GM12878 (cell line): ENCODE results near the gene SERPINA9. TPM values are rescaled to one million over a fixed set of nuclear protein-coding genes. Genes with fewer than 3 reads are reported as not detected.

Experiments used
- ATAC-seq: fragments of 200-7000 bp; cut with Tn5 transposase; 3 replicates; pipeline ENCODE4 v1.9.1; 2020; ENCODE audit warnings: mild to moderate bottlenecking, moderate library complexity
- BruUV-seq: library from RNA; stranded (reverse); fragments of 400-500 nt; replicated peaks from 2 replicates; lab custom pipeline; 2021; lab: Mats Ljungman, UMichigan
- CTCF ChIA-PET: fragments of 300-600 bp; sonication (Branson Sonifier 250); formaldehyde crosslinking; extraction: SDS; loops from one replicate; lab custom pipeline; 2021; ENCODE audit warnings: inconsistent platforms; lab: Yijun Ruan, JAX
- POLR2A ChIA-PET: fragments of 350-600 bp; formaldehyde crosslinking; extraction: SDS; loops from one replicate; lab custom pipeline; 2021; ENCODE audit warnings: inconsistent platforms; lab: Charles Lee
- RAD21 ChIA-PET: fragments of 300-600 bp; sonication (Branson Sonifier 250); formaldehyde crosslinking; loops from one replicate; lab custom pipeline; 2023; ENCODE audit warnings: antibody characterized with exemption; ENCODE audit not compliant: unreplicated experiment; lab: Charles Lee
- SMC1A ChIA-PET: fragments of 300-600 bp; sonication (Branson Sonifier 250); formaldehyde crosslinking; loops from one replicate; lab custom pipeline; 2023; ENCODE audit not compliant: unreplicated experiment, uncharacterized antibody; lab: Charles Lee
- DNase-seq: peaks from one replicate; pipeline ENCODE4 v3.0.0-alpha.2; 2011; ENCODE audit warnings: low read depth, low spot score
- FAIRE-seq: peaks from 3 replicates; lab custom pipeline; 2011; peaks lifted over from hg19 to GRCh38; lab: Jason Lieb, UNC
- H2AFZ ChIP-seq: 2 replicates; pipeline ENCODE4 v1.6.0; 2011; ENCODE audit warnings: low read depth, low read length, control low read depth; ENCODE audit not compliant: control insufficient read depth
- H3K27ac ChIP-seq: 2 replicates; pipeline ENCODE4 v1.5.1; 2011; ENCODE audit warnings: control low read depth; ENCODE audit not compliant: control insufficient read depth, insufficient read depth
- H3K27me3 ChIP-seq, 2 experiments: replicated peaks in 1 of 2; 2 replicates each; pipeline versions ENCODE4 v1.6.0 to v1.6.1; 2011; ENCODE audit warnings: low read length in 1 of 2; ENCODE audit not compliant: control insufficient read depth in 2 of 2, insufficient read depth in 2 of 2
- H3K36me3 ChIP-seq, 2 experiments: 2 replicates each; pipeline ENCODE4 v1.5.1; 2011; ENCODE audit warnings: low read length in 1 of 2; ENCODE audit not compliant: control insufficient read depth in 2 of 2, insufficient read depth in 2 of 2
- H3K4me1 ChIP-seq: 2 replicates; pipeline ENCODE4 v1.6.1; 2011; ENCODE audit warnings: mild to moderate bottlenecking, low read length, moderate library complexity, mixed read lengths; ENCODE audit not compliant: control insufficient read depth, insufficient read depth
- H3K4me2 ChIP-seq: 2 replicates; pipeline ENCODE4 v1.6.0; 2011; ENCODE audit warnings: control low read depth; ENCODE audit not compliant: control insufficient read depth, insufficient read depth
- H3K4me3 ChIP-seq: fragments of 200-600 bp; sonication (generic); 2 replicates; pipeline ENCODE4 v1.5.1; 2016
- H3K79me2 ChIP-seq: 2 replicates; pipeline ENCODE4 v1.6.0; 2011; ENCODE audit warnings: low read length; ENCODE audit not compliant: control insufficient read depth, insufficient read depth
- H3K9ac ChIP-seq: 2 replicates; pipeline ENCODE4 v1.8.0; 2011; ENCODE audit warnings: low read length, control low read depth, mixed read lengths; ENCODE audit not compliant: control insufficient read depth, insufficient read depth
- H3K9me3 ChIP-seq: replicated peaks from 3 replicates; pipeline ENCODE4 v1.5.1; 2011; ENCODE audit warnings: mild to moderate bottlenecking, low read length; ENCODE audit not compliant: control insufficient read depth, insufficient read depth
- H4K20me1 ChIP-seq: 2 replicates; pipeline ENCODE4 v1.6.0; 2011; ENCODE audit not compliant: control insufficient read depth, insufficient read depth
- BCL3 ChIP-seq: IDR thresholded peaks from 2 replicates; pipeline ENCODE4 v1.6.1; 2011; ENCODE audit warnings: borderline replicate concordance, low read depth, mild to moderate bottlenecking, moderate library complexity, low read length; ENCODE audit not compliant: insufficient read depth, poor library complexity, severe bottlenecking
- CBX5 ChIP-seq: sonication (generic); IDR thresholded peaks from 2 replicates; pipeline ENCODE4 v1.6.1; 2016; ENCODE audit warnings: low read depth, moderate library complexity, mild to moderate bottlenecking, inconsistent platforms
- CHD1 ChIP-seq: IDR thresholded peaks from 2 replicates; pipeline ENCODE4 v1.6.1; 2012; ENCODE audit warnings: low read depth, low read length, improper control_type of control experiment
- E4F1 ChIP-seq: fragments of 450-650 bp; IDR thresholded peaks from 2 replicates; pipeline ENCODE4 v1.6.1; 2018; ENCODE audit warnings: borderline replicate concordance, mild to moderate bottlenecking; ENCODE audit not compliant: partially characterized antibody
- HCFC1 ChIP-seq: fragments of 150-350 bp; IDR thresholded peaks from 2 replicates; pipeline ENCODE4 v1.6.1; 2014; ENCODE audit warnings: low read length
- HDGF ChIP-seq: fragments of 450-650 bp; IDR thresholded peaks from 2 replicates; pipeline ENCODE4 v1.6.1; 2016; ENCODE audit warnings: antibody characterized with exemption
- KDM1A ChIP-seq: fragments of 200-600 bp; sonication (generic); IDR thresholded peaks from 2 replicates; pipeline ENCODE4 v1.6.1; 2016; ENCODE audit warnings: borderline replicate concordance
- MYB ChIP-seq: fragments of 150-350 bp; IDR thresholded peaks from 2 replicates; pipeline ENCODE4 v1.6.1; 2014; ENCODE audit warnings: mild to moderate bottlenecking, low read depth, low read length, borderline replicate concordance
- MYC ChIP-seq: IDR thresholded peaks from 2 replicates; pipeline ENCODE4 v1.6.1; 2011; ENCODE audit warnings: mild to moderate bottlenecking, low read length, moderate library complexity, inconsistent platforms; ENCODE audit not compliant: insufficient read depth, insufficient replicate concordance, insufficient read length, severe bottlenecking
- PML ChIP-seq: IDR thresholded peaks from 2 replicates; pipeline ENCODE4 v1.6.1; 2012; ENCODE audit warnings: low read length, inconsistent platforms
- RAD21 ChIP-seq: IDR thresholded peaks from 2 replicates; pipeline ENCODE4 v1.6.1; 2011; ENCODE audit warnings: mild to moderate bottlenecking, low read depth, low read length, moderate library complexity; ENCODE audit not compliant: insufficient read depth
- SUPT20H ChIP-seq: IDR thresholded peaks from 2 replicates; pipeline ENCODE4 v1.6.1; 2011; ENCODE audit warnings: low read depth, mild to moderate bottlenecking, low read length, moderate library complexity, borderline replicate concordance; ENCODE audit not compliant: control insufficient read depth
- ZBTB11 ChIP-seq: fragments of 450-650 bp; formaldehyde crosslinking; IDR thresholded peaks from 2 replicates; pipeline ENCODE4 v1.5.0; 2022; ENCODE audit warnings: mild to moderate bottlenecking, missing genetic modification characterization
- WGBS: methylation state at CpG from one replicate; pipeline ENCODE4 v1.1.6; 2016; ENCODE audit warnings: low lambda C conversion rate; ENCODE audit not compliant: insufficient replicate concordance, insufficient coverage; ENCODE audit errors: missing lambda C conversion rate; 5-methylcytosine and 5-hydroxymethylcytosine counted together
- in situ Hi-C: fragments of 300-500 bp; cut with MboI; formaldehyde crosslinking; loops from 9 replicates; pipeline ENCODE4 v1.14.3; 2018; ENCODE audit warnings: mixed read lengths
- intact Hi-C: fragments of 100-400 bp; cut with micrococcal nuclease; formaldehyde crosslinking; loops from one replicate; pipeline ENCODE4 v1.14.2; 2022; ENCODE audit not compliant: unreplicated experiment
- polyA plus RNA-seq, 11 experiments: library from polyadenylated mRNA; depleted of rRNA in 4 of 11; unstranded in 6 of 11; stranded (reverse) in 5 of 11; fragments of >200 nt; fragmentation: Nextera tagmentation in 4 of 11; fragmentation: Illumina TruSeq in 1 of 11; extraction: Ambion mirVana in 4 of 11; extraction: Trizol in 1 of 11; gene quantifications; 1 replicate in 1 of 11; 2 replicates in 10 of 11; pipeline versions ENCODE4 v1.2.1 to v1.2.3, GENCODE V29; 2011 to 2016; ENCODE audit warnings: inconsistent platforms in 2 of 11, missing spikeins in 2 of 11, low read depth in 1 of 11
- total RNA-seq, 4 experiments: library from RNA; depleted of rRNA in 3 of 4; stranded (reverse); fragments of >200 nt in 3 of 4; fragmentation: Illumina TruSeq in 1 of 4; extraction: Trizol in 1 of 4; gene quantifications; 2 replicates each; pipeline versions ENCODE4 v1.2.1 to v1.2.3, GENCODE V29; 2013 to 2021
- TF ChIP-seq, protein P1 (sequence below): fragments of 450-650 bp; IDR thresholded peaks from 2 replicates; pipeline ENCODE4 v1.6.1; 2014; ENCODE audit warnings: mild to moderate bottlenecking
- TF ChIP-seq, protein P2 (sequence below): fragments of 450-650 bp; IDR thresholded peaks from 2 replicates; pipeline ENCODE4 v1.6.1; 2016; ENCODE audit warnings: mild to moderate bottlenecking

The SERPINA9 gene
- total and polyA plus RNA-seq, 10 of the 15 experiments (the other 5 are each of a cell fraction or from before 2014, with no cell fraction given) = 0.05 TPM; not detected in 9

DNA sequence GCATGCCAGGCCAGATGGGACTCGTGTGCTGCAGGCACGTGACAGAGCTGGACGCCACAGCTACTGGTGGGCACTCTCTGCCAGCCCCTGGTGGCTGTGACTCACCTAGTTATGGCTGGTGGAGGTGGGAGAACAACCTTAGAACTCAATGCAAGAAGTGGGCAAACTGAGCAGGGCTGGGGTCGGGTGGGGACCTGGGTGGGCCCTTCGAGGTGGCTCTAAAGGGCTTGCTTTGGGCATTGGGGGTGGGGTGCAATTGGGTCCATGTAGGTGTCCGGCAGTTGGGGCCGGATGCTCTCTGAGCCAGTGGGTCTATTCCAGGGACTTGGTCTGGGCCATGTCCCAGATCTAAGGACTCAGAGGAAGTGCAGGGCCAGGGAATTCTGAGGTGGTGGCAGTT, 38.4 kb upstream of the SERPINA9 start:
- Histone ChIP-seq H4K20me1 (no peaks in the 10 kb centered on the region), H3K4me2 (no peak overlapping the region), H3K36me3 (no peaks in the 10 kb centered on the region), H3K4me1 (no peaks in the 10 kb centered on the region), H2AFZ (no peak overlapping the region), H3K9ac (no peak overlapping the region), H3K27me3 (peaks cover 0 to 6% of the 10 kb centered on the region in 2 experiments; a peak in 2 of 4 replicates), H3K4me3 (no peak overlapping the region), H3K79me2 (no peaks in the 10 kb centered on the region), H3K9me3 (no peaks in the 10 kb centered on the region; the same call in 2 of the 3 replicates), H3K27ac (no peak overlapping the region)
- ChIA-PET CTCF (no interaction called here), SMC1A (no interaction called here), POLR2A (no interaction called here), RAD21 (no interaction called here)
- intact Hi-C loops = no loop called here
- FAIRE-seq (no peak), DNase-seq (no peak), ATAC-seq (no peak)
- BruUV-seq = no TSS peak
- in situ Hi-C loops = no loop called here
- WGBS = 24% methylated on average over 7 of the region's 7 CpGs
- TF ChIP-seq CBX5 = no peak
- TF ChIP-seq RAD21 = no peak
- TF ChIP-seq SUPT20H = no peak
- no peak for TF ChIP-seq E4F1
- TF ChIP-seq HCFC1 = no peak
- no peak for TF ChIP-seq PML
- TF ChIP-seq HDGF = no peak
- TF ChIP-seq, protein P1, sequence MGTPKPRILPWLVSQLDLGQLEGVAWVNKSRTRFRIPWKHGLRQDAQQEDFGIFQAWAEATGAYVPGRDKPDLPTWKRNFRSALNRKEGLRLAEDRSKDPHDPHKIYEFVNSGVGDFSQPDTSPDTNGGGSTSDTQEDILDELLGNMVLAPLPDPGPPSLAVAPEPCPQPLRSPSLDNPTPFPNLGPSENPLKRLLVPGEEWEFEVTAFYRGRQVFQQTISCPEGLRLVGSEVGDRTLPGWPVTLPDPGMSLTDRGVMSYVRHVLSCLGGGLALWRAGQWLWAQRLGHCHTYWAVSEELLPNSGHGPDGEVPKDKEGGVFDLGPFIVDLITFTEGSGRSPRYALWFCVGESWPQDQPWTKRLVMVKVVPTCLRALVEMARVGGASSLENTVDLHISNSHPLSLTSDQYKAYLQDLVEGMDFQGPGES = no peak
- TF ChIP-seq MYB = no peak
- no peak for TF ChIP-seq ZBTB11 (CRISPR knock-in tag)
- TF ChIP-seq, protein P2, sequence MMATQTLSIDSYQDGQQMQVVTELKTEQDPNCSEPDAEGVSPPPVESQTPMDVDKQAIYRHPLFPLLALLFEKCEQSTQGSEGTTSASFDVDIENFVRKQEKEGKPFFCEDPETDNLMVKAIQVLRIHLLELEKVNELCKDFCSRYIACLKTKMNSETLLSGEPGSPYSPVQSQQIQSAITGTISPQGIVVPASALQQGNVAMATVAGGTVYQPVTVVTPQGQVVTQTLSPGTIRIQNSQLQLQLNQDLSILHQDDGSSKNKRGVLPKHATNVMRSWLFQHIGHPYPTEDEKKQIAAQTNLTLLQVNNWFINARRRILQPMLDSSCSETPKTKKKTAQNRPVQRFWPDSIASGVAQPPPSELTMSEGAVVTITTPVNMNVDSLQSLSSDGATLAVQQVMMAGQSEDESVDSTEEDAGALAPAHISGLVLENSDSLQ = no peak
- no peak for TF ChIP-seq MYC
- TF ChIP-seq CHD1 = no peak
- TF ChIP-seq BCL3 = no peak
- no peak for TF ChIP-seq KDM1A
